Limb (tissue), 2 donors: ENCODE results near the gene NPC1L1.
"Not testable (repeated sequence)": the region's sequence is repeated elsewhere in the genome, so short reads cannot be mapped to it uniquely, and the experiment has no call there.

Source experiments
- DNase-seq, 2 donors: peaks; one replicate each; pipeline ENCODE4 v3.0.0-alpha.2; 2016; ENCODE audit errors: extremely low spot score in 2 of 2

The NPC1L1 gene

DNA sequence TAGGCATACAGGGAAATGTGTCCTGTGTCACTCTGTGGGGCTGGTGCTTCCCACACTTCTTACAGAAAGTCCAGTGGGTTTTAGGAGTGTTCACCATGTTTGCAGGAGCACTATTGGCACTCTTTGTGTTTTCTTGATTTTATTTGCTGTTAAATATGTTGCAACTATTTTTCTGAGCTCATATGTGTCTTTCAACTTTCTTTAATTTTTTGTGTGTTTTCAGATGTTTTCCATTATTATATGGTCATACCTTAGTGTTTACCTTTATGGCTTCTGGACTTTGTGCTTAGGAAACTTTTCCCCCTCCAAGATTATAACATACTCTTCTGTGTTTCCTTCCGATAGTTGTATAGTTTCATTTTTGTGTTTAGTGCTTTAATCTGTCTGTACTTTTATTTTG lies 29.9 kb downstream of the NPC1L1 start:
- no peak for DNase-seq

DNA sequence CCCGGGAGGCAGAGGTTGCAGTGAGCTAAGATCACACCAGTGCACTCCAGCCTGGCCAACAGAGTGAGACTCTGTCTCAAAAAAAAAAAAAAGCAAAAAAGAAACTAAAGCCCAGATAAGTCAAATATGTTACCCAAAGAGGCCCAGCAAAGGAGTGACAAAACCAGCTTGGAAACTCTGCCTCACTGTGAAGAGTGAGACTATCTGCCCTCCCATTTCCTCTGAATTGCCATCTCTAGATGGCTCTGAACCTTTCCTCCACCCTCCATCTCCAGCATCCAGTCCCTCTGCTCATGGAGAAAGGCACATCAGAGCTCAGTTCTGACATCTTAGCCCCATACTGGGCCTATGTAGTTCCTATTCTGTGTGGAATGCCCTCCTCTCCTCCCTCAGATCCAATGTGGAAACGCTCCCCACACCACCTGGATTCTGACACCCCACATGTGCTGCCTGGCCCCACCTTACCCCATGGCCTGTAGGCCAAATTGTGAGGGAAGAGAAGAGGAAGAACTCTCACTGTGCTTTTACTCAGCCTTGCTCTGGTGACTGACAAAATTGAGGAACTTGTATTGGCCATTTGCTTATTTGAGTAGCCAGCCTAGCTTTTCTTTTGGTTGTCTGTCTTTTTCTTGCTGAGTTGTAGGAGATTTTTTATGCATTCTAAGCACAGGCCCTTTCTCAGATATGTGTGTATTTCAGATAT lies 32.7 kb downstream of the NPC1L1 start:
- DNase-seq: no peak

DNA sequence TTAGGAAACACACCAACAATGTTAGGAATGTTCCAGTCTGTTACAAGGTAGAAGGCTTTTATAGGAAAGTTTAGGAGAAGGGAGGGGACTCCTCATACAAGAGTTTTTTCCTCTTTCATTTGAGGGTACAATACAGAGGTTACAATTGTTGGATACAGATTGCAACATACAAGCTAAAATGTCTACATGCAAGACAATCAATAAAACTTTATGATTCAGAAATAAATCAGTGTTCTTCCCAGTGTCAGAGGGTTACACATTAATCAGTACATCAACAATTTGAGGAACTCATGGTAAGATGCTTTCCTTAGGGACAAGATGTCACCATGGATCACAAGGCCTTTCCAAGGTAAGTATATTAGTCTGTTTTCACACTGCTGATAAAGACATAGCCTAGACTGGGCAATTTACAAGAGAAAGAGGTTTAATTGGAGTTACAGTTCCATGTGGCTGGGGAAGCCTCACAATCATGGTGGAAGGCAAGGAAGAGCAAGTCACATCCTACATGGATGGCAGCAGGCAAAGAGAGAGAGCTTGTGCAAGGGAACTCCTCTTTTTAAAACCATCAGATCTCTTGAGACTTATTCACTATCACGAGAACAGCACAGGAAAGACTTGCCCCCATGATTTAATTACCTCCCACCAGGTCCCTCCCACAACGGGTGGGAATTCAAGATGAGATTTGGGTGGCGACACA lies 34.4 kb downstream of the NPC1L1 start:
- not testable (repeated sequence) for DNase-seq

DNA sequence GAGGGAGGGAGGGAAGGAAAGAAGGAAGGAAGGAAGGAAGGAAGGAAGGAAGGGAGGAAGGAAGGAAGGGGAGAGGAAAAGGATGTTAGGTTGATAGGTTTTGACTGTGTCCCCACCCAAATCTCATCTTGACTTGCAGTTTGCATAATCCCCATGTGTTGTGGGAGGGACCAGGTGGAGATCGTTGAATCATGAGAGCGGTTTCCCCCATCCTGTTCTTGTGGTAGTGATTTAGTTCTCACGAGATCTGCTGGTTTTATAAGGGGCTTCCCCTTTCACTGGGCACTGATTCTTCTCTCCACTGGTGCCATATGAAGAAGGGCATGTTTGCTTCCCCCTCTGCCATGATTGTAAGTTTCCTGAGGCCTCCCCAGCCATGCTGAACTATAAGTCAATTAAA lies 35.5 kb downstream of the NPC1L1 start:
- DNase-seq: no peak

DNA sequence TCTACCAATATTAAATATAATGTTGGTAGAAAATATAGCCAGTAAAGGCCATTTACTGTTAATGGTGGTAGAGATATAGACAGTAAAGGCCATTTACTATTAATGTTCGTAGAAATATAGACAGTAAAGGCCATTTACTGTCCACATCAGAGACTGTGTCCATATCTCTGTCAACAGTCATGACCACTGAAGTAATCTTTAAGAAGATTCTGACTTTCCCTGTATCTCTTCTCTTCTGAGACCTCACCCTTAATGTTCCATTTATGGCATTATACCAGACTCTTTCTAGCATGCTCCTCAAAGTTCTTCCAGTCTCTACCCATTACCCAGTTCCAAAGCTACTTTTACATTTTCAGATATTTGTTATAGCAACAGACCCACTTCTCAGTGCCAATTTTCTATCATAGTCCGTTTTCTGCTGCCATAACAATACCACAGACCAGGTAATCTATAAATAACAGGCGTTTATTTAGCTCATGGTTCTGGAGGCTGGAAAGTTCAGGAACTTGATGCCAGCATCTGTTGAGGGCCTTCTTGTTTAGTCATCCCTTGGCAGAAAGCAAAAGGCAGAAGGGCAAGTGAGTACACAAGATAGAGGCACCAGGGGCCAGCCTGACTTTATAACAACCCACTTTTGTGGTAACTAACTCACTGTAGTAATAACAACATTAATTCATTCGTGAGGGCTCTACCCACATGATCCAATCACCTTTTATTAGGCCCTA lies 42.7 kb downstream of the NPC1L1 start:
- no peak for DNase-seq

DNA sequence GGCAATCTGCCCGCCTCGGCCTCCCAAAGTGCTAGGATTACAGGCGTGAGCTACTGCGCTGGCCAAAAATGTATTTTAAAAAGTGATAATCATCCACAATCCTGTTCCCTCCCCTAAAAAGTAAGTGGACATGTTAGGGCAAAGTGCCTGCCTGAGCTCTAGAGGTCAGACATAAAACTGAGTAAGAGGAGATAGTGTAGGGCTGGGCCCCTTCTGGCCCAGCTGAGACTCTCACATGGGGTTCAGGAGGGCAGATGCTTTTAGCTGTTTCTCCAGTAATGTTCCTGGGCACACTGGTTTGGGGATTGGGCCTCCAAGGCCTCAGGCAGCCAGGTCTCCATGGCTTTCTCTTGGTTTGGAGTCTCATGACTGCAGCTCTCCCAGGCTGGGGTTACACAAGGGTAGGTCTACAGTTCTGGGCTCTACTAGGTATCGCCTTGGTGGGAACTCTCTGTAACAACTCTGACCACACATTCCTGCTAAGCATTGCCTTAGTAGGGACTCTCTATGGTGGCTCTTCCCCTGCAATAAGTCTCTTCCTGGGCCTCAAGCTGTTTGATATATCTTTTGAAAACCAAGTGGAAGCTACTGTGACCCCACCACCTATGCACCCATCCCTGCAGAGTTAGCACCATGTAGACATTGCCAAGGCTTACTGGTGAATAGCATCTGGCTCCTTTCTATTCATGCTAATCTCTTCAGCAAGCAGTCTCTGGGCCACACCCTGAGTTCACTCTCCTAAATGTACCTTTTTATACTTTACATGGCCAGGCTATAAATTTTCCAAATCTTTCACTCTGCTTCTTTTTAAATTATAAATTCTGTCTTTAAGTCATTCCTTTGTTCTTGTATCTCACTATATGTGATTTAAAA lies 43.7 kb downstream of the NPC1L1 start:
- DNase-seq: no peak

DNA sequence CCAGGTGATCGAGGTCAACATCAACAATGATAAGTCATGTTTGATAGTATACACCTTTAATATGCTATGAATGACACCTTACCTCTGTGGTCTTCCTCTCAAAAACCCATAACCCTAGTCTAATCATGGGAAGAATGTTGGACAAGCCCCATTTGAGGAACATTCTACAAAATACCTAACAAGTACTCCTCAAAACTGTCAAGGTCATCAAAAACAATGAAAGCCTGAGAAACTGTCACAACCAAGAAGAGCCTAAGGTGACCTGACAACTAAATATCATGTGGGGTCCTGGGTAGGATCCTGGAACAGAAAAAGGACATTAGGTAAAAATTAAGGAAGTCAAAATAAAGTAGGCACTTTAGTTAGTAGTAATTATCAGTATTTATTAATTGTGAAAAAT lies 44.7 kb downstream of the NPC1L1 start:
- DNase-seq: no peak

DNA sequence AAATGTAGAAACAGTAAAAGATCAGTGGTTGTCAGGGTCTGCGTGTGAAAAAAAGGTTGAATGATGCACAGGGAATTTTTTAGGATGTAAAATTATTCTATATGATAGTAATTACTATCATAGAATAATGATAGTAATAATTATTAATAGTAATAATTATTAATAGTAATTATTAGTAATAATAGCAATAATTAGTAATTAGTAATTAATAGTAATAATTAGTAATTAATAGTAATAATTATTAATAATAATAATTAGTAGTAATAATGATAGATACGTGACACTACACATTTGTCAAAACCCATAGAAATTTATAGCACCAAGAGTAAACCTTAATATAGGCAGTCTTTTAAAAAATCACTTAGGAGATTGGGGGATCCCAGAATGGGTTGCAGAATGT lies 46.2 kb downstream of the NPC1L1 start:
- DNase-seq: no peak

DNA sequence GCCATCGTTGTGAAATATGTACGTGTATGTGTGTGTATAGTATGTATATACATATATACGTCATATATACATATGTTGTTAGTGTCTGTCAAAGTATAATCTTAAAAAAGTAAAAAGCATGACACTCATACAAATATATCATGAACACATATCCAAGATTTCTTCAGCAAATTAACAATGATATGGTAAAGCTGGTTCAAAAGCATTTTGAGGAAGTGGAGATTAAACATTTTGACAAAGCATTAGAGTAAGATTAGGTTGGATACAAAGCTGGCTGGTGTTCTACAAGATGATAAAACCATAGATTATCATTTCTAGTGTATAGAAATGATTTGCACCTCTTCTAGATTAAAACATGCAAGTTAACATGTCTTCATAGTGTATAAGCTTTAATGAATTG lies 49.9 kb downstream of the NPC1L1 start:
- DNase-seq: no peak

DNA sequence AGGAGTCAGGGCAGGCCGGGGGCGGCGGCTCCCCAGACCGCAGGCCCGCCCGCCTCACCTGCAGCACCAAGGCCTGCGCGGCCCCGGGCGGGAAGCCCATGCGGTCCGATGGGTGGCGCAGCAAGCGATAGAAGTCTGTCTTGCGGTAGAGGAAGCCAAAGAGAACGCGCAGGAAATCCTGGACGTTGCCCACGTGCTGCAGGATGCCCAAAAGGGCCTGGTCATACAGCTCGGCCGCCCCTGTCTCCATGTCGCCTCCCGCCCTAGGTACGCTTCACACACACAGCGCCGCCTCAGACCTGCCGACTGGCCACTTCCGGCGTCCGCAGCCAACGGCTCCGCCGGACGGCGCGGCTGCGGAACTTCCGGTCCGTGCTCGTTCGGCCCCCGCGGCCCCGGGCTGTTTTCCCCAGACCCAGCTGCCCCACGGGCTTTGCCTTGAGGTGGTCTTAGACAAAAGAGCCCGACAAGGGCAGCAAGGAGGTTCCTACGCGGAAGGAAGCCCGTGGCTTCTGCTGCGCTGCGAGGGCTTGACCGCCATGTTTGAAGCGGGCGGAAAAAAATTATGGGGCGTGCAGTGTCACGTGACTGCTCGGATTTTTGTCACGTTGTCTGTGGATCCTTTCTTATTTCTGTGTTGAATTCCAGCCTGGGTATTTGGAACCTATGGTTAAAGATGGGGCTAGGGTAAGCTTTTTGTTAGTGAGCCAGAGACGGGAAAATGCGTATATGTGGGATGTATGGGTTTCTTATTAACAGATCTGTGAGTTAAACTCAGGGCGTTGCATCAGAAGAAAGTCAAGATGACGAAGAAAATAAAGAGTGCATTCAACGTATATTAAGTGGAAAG lies 50.6 kb downstream of the NPC1L1 start, which contains the start of gene NUDCD3:
TSS of gene NUDCD3 (minus strand) at position 308 of the 850 bp plus-strand sequence. CDS start at position 250, 58 bp downstream.
- DNase-seq: peak; percentile 86 to 89

DNA sequence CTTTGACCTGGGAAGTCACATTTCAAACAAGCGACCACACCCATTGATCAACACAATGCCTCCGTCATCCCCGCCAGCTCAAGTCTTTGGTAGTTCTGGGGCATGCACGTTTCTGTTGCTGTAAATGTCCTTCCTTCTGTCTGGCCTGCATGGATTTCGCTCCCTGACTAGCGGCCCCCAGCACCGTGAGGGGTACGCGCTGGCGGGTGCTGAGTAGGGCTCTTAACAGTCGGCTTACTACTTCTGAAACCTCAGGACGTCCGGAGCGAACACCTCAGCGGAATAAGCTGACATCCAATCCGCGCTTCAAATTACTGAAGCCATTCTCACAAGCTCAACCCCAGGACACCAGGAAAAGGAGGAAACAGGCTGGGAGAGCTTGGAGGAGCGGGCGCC lies 51.2 kb downstream of the NPC1L1 start:
- DNase-seq: no peak

DNA sequence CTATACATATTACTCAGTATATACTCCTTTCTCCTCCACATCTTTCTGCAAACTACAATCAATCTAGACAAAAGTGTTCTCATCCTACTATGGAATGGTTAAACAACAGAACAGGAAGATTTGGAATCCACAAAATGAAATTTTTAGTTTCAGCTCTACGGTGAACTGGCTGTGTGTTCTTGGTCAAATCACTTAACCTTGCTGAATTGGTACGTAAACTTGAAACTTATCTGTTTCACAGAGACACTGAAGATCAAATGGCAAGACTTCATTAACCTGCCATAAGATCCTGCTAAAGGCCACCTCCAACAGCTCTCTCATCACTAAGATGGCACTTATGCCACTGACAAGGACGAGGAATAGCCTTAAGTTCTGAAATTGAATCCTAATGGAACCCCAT lies 52.2 kb downstream of the NPC1L1 start:
- DNase-seq: no peak

DNA sequence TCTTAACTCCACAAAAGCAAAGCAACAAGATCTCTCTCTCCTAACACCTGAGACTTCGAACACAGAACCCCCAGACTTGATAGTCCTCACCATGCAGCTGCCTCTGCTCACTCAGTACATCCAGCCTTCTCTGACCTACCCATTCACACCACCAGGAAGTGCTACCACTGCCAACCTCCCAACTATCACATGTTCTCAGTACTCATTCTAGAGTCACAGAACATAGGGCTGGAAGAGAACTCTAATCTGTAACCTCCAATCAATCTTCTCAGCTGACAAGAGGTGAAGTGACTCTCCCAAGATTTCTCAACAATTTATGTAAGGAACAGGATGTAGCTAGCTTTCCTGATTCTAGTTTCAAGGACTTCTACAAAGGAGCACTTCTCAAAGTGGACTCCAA lies 54.4 kb downstream of the NPC1L1 start:
- no peak for DNase-seq

DNA sequence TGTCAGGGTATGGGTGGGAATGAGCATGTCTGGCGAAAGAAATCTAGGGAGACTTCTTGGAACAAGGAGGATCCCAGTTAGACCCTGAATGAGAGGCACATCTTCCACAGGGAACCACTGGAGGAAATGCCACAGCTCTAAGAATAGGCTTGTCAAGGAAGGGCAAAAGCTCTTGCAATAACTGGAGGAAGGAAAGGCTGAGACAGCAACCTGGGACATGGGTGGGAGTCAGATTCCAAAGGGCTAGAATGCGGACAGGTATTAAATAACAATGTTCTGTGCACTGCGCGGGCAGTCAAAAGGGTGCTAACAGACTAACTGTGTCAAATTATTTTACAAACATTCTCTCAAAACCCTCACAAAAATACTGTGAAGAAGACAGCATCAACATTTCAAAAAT lies 55.1 kb downstream of the NPC1L1 start:
- DNase-seq: no peak

DNA sequence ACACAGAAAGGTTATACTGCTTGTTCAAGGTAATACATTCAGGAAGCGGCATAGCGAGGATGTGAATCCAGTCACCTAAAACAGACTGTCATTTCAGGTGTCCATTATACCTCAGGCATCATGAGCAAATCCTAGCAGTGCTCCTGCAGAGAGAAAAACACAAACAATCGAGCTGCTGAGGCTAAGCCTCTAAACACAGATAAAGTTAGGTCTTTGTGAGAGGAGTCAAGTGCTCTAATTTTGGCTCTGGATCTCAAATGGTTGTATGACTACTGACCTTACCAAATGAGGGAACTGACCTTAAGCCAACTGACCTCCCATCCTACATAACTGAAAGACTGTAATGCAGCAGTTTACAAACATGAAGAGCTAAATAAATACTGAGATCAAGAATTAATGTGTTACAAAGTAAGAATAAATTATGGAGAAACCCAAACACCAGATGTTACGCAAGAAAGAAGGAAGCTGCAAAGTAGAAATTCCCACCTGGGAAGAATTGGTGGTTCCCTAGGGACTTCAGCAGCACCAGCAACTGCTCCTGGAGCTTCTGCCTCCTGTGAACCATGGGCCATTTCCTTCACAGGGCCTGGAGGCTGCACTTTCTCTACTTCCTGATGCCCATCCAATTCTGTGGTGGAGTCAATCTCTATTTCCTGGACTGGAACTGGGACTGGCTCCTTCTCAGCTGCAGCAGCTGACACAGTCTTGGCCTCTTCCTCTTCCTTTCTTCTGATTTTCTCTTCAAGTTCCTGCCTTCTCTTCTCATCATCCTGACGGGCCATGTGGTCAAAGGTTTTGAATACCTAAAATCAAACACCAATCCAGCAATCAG lies 56.4 kb downstream of the NPC1L1 start:
- no peak for DNase-seq

DNA sequence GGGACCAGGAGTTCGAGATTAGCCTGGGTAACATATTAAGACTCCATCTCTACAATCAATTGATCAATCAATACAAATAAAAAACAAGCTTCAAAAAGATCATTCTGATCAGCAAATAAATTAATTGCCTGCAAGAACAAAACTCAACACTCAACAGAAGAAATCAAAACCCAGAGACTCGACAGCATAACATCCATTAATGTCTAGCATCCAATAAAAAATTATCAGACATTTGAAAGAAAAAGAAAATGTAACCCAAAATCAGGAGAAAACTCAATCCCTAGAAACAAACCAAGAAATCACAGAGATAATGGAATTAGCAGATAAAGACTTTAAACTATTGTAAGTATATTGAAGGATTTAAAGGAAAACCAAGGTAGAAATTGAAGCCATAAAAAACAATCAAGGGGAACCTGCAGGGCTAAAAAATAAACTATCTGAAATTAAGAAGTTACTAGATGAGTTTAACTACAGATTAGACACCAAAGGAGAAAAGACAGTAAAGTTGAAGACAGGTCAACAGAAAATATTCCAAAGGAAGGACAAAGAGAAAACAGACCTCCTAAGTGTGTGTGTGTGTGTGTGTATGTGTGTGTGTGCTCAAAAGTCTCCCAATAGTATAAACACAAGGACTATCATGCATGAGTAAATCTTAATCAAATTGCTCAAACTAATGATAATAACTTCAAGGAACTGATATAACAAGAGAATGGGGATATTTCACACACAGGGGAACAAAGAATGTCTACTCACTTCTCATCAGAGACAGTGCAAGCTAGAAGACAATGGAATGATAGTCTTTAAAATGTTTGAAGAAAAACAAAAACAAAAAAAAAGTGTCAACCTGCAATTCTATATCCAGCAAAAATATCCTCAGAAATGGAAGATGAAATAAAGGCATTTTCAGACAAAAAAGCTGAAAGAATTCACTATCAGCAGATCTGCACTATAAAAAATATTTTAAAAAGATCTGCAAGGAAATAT lies 58.3 kb downstream of the NPC1L1 start:
- DNase-seq: no peak

DNA sequence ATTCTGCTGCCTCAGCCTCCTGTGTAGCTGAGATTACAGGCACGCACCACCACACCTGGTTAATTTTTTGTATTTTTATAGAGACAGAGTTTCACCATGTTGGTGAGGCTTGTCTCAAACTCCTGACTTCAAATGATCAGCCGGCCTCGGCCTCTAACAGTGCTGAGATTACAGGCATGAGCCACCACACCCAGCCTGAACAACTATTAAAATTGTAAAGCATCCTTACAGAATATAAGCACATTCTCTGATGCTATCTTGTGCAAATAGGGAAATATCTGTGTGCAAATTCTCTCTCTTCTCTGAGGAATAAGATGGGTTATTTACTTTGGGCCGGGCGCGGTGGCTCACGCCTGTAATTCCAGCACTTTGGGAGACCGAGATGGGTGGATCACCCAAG lies 63.2 kb downstream of the NPC1L1 start:
- no peak for DNase-seq

DNA sequence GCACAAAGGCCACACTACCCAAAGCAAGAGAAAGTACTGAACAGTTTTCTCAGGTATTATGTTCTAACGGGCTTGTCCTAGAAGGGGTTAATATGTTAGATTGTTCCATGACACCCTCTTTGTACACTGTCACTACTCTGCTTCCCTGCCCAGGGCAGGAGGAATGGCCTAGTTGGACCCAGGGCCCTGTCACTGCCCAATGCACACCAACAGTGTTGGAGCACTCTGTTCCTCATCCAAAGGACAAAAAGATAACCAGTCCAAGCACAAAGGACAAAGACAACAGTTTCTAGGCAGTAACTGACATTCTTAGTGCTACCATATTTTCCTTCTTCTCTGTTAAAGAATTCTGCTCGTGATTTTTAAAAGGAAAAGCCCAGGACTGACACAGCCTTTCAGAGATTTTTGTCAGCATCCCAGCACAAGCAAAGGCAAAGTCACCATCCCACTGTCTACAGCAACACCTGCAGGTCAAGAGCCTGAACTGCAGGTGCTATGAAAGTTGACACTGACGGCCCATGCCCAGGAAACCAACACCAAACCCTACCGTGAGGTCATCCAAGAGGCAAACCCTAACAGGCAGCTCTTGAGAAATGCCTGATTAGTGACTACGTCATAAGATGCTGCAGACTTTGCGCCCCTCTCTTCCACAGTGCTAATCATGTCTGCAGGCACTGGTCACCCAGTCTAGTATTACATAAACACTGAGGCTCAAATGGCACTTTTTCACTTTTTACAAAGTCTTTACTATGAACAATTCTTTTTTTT lies 63.9 kb downstream of the NPC1L1 start:
- peak; percentile 66 to 78 for DNase-seq
